ENCODE measurements around the gene CDT1.

The CDT1 gene

GRCh38 chr16:88838566-88838965 is 35.0 kb downstream of the CDT1 start:
- H3K36me3 ChIP-seq (ENCODE audit: insufficient read depth, insufficient read length, low read length): peaks cover 70% of the 10 kb centered on the region
- no peaks in the 10 kb centered on the region for H3K27me3 ChIP-seq (ENCODE audit: insufficient read depth, insufficient read length)
- H3K9ac ChIP-seq (ENCODE audit: insufficient read length, low read depth): no peak overlapping the region
- DNase-seq (ENCODE audit: low read depth, low spot score): no peak
- H3K4me3 ChIP-seq (ENCODE audit: insufficient read length, low read depth): no peak overlapping the region
- TF ChIP-seq YY1 (IDR thresholded peaks at IDR 0.05; ENCODE audit: insufficient read depth, insufficient read length) (no peak), SUZ12 (IDR thresholded peaks at IDR 0.05; ENCODE audit: extremely low read depth, insufficient read depth, insufficient read length) (no peak), ZNF274 (IDR thresholded peaks at IDR 0.05; ENCODE audit: low read depth, low read length) (no peak)
- H3K4me1 ChIP-seq (ENCODE audit: insufficient read depth, insufficient read length): no peaks in the 10 kb centered on the region
- peaks cover 18% of the 10 kb centered on the region; the same call in 1 of the 2 replicates for H3K9me3 ChIP-seq (ENCODE audit: insufficient read depth, low read length)

GRCh38 chr16:88839026-88839529 is 35.5 kb downstream of the CDT1 start:
- no peak overlapping the region for H3K9ac ChIP-seq (ENCODE audit: insufficient read length, low read depth)
- H3K36me3 ChIP-seq (ENCODE audit: insufficient read depth, insufficient read length, low read length): peaks cover 66% of the 10 kb centered on the region
- H3K27me3 ChIP-seq (ENCODE audit: insufficient read depth, insufficient read length): no peaks in the 10 kb centered on the region
- TF ChIP-seq YY1 (IDR thresholded peaks at IDR 0.05; ENCODE audit: insufficient read depth, insufficient read length): no peak
- TF ChIP-seq SUZ12 (IDR thresholded peaks at IDR 0.05; ENCODE audit: extremely low read depth, insufficient read depth, insufficient read length): no peak
- no peak for TF ChIP-seq ZNF274 (IDR thresholded peaks at IDR 0.05; ENCODE audit: low read depth, low read length)
- H3K4me1 ChIP-seq (ENCODE audit: insufficient read depth, insufficient read length): peaks cover 2% of the 10 kb centered on the region
- H3K4me3 ChIP-seq (ENCODE audit: insufficient read length, low read depth): no peak overlapping the region
- no peak for DNase-seq (ENCODE audit: low read depth, low spot score)
- peaks cover 18% of the 10 kb centered on the region; the same call in 1 of the 2 replicates for H3K9me3 ChIP-seq (ENCODE audit: insufficient read depth, low read length)

DNA sequence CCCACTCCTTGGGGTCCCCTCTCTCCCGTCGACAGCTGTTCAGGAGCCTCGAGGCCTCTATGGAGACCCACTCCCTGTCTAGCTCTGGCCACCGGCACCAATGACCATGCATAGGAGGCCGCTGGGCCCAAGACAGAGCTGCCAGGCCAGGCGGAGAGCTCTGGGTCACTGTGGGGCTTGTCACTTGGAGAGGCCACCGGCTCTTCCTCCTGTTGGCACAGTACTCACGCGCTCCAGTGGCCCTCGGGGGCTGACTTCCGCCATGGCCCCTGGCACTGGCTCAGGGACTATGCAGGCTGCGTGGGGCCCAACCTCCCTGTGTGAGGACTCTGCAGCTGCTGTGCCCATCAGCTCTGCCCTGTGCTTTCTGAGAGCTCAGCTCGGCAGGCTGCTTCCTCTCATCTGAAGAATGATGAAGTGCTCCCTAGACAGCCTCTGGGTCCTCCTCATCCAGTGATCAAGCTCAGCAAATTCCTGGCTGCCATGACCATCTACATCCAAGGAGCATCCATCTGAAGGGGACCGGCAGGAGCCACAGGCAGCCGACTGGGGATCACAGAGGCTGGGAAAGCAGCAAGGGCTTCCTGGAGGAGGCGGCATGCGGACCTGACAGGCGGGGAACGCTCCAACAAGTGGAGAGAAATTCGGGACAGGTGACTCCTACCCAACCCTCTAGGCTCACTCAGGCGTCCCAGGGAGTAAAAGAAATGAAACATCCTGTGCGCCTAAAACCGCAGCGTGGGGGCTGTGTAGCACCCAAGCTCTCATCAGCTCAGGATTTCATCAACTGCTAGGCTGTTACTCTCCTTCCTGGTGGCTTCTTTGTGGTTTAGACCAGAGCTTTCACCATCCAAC is 36.4 kb downstream of the CDT1 start:
- H3K9me3 ChIP-seq (ENCODE audit: insufficient read depth, low read length): peaks cover 18% of the 10 kb centered on the region; the same call in 1 of the 2 replicates
- peaks cover 61% of the 10 kb centered on the region for H3K36me3 ChIP-seq (ENCODE audit: insufficient read depth, insufficient read length, low read length)
- H3K27me3 ChIP-seq (ENCODE audit: insufficient read depth, insufficient read length): no peaks in the 10 kb centered on the region
- no peak for DNase-seq (ENCODE audit: low read depth, low spot score)
- no peak for TF ChIP-seq ZNF274 (IDR thresholded peaks at IDR 0.05; ENCODE audit: low read depth, low read length)
- TF ChIP-seq SUZ12 (IDR thresholded peaks at IDR 0.05; ENCODE audit: extremely low read depth, insufficient read depth, insufficient read length): no peak
- TF ChIP-seq YY1 (IDR thresholded peaks at IDR 0.05; ENCODE audit: insufficient read depth, insufficient read length): no peak
- H3K9ac ChIP-seq (ENCODE audit: insufficient read length, low read depth): no peak overlapping the region
- H3K4me1 ChIP-seq (ENCODE audit: insufficient read depth, insufficient read length): peaks cover 3% of the 10 kb centered on the region
- no peak overlapping the region for H3K4me3 ChIP-seq (ENCODE audit: insufficient read length, low read depth)

DNA sequence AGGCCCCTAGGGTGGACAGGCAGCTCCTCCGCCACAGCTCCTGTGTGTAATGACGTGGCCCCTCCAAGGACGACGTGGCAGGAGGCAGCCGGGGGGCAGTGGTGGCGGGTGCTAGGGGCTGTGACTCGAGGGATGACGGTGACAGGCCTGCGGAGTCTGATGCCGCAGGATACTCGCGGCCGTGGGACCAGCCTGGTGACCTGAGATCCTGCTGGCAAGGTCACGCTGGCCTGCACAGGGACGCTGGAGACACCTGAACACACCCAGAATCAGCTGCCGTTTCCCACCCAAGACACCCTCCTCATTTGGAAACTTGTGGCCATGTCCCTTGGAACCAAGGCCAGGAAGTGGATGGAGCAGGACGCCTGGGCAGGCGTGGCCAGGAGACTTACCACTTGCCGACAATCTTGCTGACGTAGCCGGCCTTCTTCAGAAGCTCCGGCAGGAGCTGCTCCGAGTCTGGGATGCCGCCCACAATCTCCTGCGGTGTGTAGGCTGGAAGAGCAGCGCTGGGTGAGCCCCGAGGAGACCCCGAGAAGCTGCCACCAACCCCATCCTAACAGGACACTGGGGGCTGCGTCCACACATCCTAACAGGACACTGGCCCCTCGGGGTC is 37.1 kb downstream of the CDT1 start:
- TF ChIP-seq ZNF274 (IDR thresholded peaks at IDR 0.05; ENCODE audit: low read depth, low read length) (no peak), SUZ12 (IDR thresholded peaks at IDR 0.05; ENCODE audit: extremely low read depth, insufficient read depth, insufficient read length) (no peak), YY1 (IDR thresholded peaks at IDR 0.05; ENCODE audit: insufficient read depth, insufficient read length) (no peak)
- H3K4me3 ChIP-seq (ENCODE audit: insufficient read length, low read depth): no peak overlapping the region
- no peaks in the 10 kb centered on the region for H3K27me3 ChIP-seq (ENCODE audit: insufficient read depth, insufficient read length)
- H3K9me3 ChIP-seq (ENCODE audit: insufficient read depth, low read length): peaks cover 18% of the 10 kb centered on the region; the same call in 1 of the 2 replicates
- DNase-seq (ENCODE audit: low read depth, low spot score): no peak
- H3K36me3 ChIP-seq (ENCODE audit: insufficient read depth, insufficient read length, low read length): peaks cover 55% of the 10 kb centered on the region
- H3K4me1 ChIP-seq (ENCODE audit: insufficient read depth, insufficient read length): peaks cover 3% of the 10 kb centered on the region
- no peak overlapping the region for H3K9ac ChIP-seq (ENCODE audit: insufficient read length, low read depth)

DNA sequence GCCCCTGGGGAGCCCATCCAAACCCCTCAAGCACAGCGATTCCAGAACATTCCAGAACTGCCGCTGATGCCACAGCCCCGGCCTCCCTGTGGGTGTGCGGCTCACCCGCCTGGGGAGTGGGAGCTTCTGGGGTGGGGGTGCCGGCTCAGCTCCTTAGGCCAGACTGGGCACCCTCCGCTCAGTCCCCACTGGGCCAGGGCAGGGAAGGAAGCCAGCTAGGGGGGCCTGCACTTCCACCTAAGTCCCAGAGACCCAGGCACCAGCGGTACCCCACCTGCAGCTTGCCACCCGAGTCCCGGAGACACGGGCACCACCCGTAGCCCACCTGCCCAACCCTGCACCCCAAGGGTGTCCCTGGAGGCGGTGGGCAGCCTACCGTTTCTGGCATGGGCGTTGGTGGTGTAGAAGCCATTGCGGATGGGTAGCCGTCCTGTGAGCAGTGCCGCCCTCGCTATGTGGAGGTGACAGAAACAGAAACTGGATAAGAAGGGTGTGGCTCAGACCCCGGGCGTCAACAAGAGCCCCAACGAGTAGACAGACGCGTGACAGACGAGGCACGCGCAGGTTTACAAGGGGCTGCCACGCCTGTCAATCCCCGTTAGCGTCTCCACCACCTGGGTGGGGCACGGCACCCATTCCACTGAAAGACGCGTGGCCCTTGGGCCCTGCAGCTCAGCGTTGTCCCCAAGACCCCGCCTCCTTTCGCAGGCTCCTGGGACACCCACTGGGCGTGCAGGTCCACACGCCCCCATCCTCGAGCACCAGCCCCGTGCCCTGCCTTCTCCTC is 38.1 kb downstream of the CDT1 start:
- no peak for DNase-seq (ENCODE audit: low read depth, low spot score)
- TF ChIP-seq YY1 (IDR thresholded peaks at IDR 0.05; ENCODE audit: insufficient read depth, insufficient read length): no peak
- Histone ChIP-seq H3K9ac (ENCODE audit: insufficient read length, low read depth) (no peak overlapping the region), H3K4me3 (ENCODE audit: insufficient read length, low read depth) (no peak overlapping the region), H3K4me1 (ENCODE audit: insufficient read depth, insufficient read length) (peaks cover 4% of the 10 kb centered on the region), H3K27me3 (ENCODE audit: insufficient read depth, insufficient read length) (no peaks in the 10 kb centered on the region), H3K9me3 (ENCODE audit: insufficient read depth, low read length) (peaks cover 18% of the 10 kb centered on the region; the same call in 1 of the 2 replicates), H3K36me3 (ENCODE audit: insufficient read depth, insufficient read length, low read length) (peaks cover 50% of the 10 kb centered on the region)

GRCh38 chr16:88842308-88842756 is 38.7 kb downstream of the CDT1 start:
- no peaks in the 10 kb centered on the region for H3K27me3 ChIP-seq (ENCODE audit: insufficient read depth, insufficient read length)
- no peak overlapping the region for H3K4me3 ChIP-seq (ENCODE audit: insufficient read length, low read depth)
- no peak overlapping the region for H3K9ac ChIP-seq (ENCODE audit: insufficient read length, low read depth)
- peaks cover 18% of the 10 kb centered on the region; the same call in 1 of the 2 replicates for H3K9me3 ChIP-seq (ENCODE audit: insufficient read depth, low read length)
- H3K4me1 ChIP-seq (ENCODE audit: insufficient read depth, insufficient read length): peaks cover 4% of the 10 kb centered on the region
- TF ChIP-seq YY1 (IDR thresholded peaks at IDR 0.05; ENCODE audit: insufficient read depth, insufficient read length): no peak
- no peak for TF ChIP-seq SUZ12 (IDR thresholded peaks at IDR 0.05; ENCODE audit: extremely low read depth, insufficient read depth, insufficient read length)
- no peak for TF ChIP-seq ZNF274 (IDR thresholded peaks at IDR 0.05; ENCODE audit: low read depth, low read length)
- no peak for DNase-seq (ENCODE audit: low read depth, low spot score)
- peaks cover 49% of the 10 kb centered on the region for H3K36me3 ChIP-seq (ENCODE audit: insufficient read depth, insufficient read length, low read length)

All from NT2/D1 (cell line).